Measurements from ENCODE around the gene FRAS1.

Gene FRAS1

GRCh38 chr4:78379991-78380729 lies 323.0 kb downstream of the FRAS1 start:
- no peak for DNase-seq

DNA sequence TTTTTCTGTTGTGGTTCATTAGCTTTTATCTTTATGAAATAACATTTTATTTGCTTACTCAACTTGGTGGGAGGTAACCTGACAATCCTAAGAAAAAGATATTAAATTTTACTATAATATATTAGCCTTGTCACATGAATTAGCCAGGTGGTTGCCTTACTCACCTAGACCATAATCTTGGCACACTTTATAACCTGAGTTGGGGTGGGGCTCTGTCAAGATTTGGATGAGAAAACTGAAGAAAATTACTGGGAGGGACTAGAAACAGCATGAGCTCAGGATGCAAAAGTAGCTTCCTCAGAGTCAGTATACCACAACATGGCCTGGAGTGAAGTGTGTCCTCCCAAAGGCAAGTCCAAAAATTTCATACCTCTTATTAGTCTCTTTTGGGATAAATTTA lies 329.6 kb downstream of the FRAS1 start:
- no peak for DNase-seq

- no peak for DNase-seq
Measured at GRCh38 chr4:78395642-78396041, 338.5 kb downstream of the FRAS1 start.

DNA sequence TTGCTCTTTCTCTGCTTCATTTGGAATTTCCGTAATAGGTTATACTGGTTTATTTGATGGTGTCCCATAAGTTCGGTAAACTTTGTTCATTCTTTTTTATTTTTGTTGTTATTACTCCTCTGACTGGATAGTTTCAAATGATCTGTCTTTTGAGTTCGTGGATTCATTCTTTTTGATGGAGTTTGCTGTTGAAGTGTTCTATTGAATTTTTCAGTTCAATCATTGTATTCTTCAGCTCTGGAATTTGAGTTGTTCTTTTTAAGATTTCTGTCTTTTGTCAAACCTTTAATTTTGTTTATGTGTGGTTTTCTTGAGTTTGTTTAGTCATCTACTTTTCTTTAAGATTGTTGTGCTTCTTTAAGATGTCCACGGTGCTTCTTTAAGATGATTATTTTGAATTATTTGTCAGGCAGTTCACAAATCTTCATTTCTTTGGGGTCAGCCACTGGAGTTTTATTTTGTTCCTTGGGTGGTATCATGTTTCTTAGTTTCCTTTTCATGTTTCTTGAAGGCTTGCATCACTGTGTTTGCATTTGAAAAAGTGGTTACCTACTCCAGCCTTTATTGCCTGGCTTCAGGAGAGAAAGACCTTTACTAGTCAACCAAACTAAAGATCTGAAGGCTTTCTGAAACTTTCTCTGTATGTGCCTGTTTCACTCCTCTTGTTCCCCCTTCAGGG lies 339.6 kb downstream of the FRAS1 start:
- DNase-seq, result no peak

DNA sequence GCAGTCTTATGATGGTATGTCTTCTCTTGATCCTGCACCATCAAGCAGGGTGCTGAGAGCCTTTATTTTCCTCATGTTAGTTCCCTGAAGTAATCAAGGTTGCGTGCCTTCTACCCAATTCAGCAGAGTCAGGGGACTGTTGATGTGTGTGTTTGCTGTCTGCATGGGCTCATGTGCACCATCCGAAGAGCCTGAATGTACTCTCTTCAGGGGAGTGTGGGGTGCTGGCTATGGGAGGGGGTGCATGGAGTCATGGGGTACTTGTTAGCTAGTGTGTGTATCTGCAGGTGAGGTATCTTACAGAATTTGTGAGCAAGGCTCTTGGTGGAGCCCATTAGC lies 340.1 kb downstream of the FRAS1 start:
- DNase-seq, result no peak

DNA sequence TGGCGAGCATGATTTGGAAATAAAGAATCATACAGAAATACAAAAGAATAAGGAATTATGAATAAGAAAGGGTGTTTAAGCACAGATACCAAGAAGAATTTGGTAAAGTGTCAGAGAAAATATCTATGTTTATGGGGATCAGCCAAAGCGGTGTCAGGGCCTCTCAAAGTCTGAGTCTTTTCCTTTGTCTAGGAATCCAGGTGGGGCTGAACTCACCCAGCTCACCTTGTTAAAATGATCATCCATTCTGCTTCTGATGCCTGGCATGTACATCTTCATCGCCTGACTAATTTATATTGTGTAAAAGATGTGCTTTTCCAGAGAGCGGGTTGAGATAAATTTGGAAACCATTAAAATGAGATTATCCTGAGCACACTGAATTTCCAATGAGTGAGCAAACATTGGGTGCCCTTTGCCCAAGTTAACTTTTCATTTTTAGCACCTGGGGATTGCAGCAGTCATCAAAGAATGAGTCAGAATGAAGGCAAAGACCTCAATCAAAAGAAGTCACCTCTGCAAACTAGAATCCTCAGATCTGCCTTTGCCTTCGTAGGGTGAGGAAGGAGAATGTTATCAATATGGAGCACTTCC lies 352.6 kb downstream of the FRAS1 start:
- no peak for DNase-seq

- DNase-seq, result no peak
Measured at GRCh38 chr4:78410225-78410624, 353.1 kb downstream of the FRAS1 start.

DNA sequence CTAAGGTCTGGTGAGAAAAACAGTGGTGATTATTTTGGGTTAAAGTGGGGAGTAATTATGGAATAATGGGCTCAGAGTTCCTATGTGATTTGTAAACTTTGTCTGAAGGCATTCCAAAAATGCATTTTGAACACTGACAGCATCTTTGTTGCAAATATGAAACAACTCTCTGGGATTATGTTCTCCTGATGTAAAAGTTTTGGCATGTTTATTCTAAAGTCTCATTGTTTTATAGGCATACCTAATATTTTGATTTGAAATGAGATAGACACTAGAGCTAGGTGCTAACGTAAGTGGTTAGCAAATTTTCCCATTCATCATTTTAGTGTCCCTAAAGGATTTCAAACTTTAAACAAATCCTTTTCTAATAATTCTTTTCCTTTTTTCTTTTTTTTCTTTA lies 353.6 kb downstream of the FRAS1 start:
- no peak for DNase-seq

GRCh38 chr4:78414116-78414515 lies 357.0 kb downstream of the FRAS1 start:
- no peak for DNase-seq

DNA sequence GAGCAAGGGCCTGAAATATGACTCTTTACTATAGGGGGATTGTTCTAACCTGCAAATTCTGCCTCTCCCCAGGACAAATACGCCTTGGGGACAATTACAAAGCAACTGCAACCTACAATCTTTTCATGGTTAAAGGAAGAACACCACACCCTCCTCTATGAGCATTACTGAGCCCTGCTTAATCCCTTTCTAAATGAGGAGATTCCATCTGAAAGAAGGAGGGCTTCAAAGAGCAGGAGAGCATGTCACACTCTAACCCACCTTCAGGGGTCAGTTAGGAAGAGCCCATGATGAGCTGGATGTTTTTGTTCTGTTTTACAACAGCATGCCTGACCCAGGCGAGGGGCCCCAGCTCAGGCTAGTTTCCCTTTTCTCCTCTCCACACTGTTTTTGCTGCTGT lies 360.5 kb downstream of the FRAS1 start:
- DNase-seq, result no peak

- DNase-seq, result no peak
Measured at GRCh38 chr4:78418406-78418805, 361.3 kb downstream of the FRAS1 start.

- no peak for DNase-seq
Measured at GRCh38 chr4:78423790-78424189, 366.7 kb downstream of the FRAS1 start.

GRCh38 chr4:78424461-78424860 lies 367.3 kb downstream of the FRAS1 start:
- no peak for DNase-seq

- DNase-seq, result no peak
Measured at GRCh38 chr4:78426972-78427371, 369.8 kb downstream of the FRAS1 start.

- DNase-seq, result no peak
Measured at GRCh38 chr4:78428996-78429395, 371.9 kb downstream of the FRAS1 start.

GRCh38 chr4:78432896-78433295 lies 375.8 kb downstream of the FRAS1 start:
- no peak for DNase-seq

GRCh38 chr4:78437608-78438088 lies 380.5 kb downstream of the FRAS1 start:
- DNase-seq, result no peak

- no peak for DNase-seq
Measured at GRCh38 chr4:78439328-78439727, 382.2 kb downstream of the FRAS1 start.

- DNase-seq, result no peak
Measured at GRCh38 chr4:78441756-78442155, 384.6 kb downstream of the FRAS1 start.

GRCh38 chr4:78446619-78447018 lies 389.5 kb downstream of the FRAS1 start:
- DNase-seq, result no peak

- no peak for DNase-seq
Measured at GRCh38 chr4:78451407-78451806, 394.3 kb downstream of the FRAS1 start.

DNA sequence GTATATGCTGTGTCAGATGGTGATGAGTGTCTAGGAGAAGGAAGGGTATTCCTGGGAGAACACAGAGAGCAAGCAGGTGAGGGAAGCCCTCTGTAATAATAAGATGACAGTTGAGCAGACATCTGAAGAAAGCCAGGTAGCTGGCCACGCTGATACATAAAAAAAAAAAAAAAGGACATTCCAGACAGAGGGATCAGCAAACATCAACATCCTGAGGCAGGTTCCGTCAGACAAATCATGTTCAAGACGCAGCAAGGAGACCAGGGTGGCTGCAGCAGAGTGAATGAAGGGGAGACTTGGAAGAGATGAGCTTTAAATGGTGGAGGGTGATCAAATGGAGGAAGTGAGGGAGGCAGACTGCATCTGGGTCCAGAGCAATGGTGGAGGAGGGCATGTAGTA lies 396.9 kb downstream of the FRAS1 start:
- no peak for DNase-seq

GRCh38 chr4:78457751-78458150 lies 400.6 kb downstream of the FRAS1 start:
- no peak for DNase-seq

DNA sequence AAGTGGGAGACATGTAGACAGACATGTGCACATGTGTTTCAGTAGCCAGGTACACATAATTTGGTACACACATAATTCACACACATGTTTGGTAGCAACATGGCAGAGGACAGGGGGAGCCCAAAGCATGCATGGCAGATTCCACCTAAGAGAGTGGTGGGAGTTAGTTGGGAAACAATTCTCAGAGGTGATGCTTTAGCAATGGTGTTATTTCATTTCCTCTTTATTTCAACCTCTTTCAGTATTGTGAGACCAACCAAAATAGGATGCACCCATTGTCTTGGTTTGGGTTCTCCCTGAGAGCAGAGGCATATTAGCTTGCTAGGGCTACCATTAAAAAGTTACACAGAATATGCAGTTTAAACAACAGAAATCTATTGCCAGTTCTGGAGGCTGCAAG lies 402.2 kb downstream of the FRAS1 start:
- no peak for DNase-seq
